Vagina (tissue), 2 donors: ENCODE results near the gene SKA1. TPM values are rescaled to one million over a fixed set of nuclear protein-coding genes. Genes with fewer than 3 reads are reported as not detected.

ENCODE experiments used
- DNase-seq, 2 donors: peaks; one replicate each; pipeline ENCODE4 v3.0.0-alpha.2; 2017; ENCODE audit errors: extremely low spot score in 2 of 2
- H3K27ac ChIP-seq: fragments of 200-600 bp; sonication (generic); one replicate; pipeline ENCODE4 v1.5.1; 2019
- H3K27me3 ChIP-seq: fragments of 200-600 bp; sonication (generic); one replicate; pipeline ENCODE4 v1.5.1; 2019
- H3K36me3 ChIP-seq, 2 donors: fragments of 200-600 bp; sonication (generic); one replicate each; pipeline ENCODE4 v1.5.1; 2017 to 2019
- H3K4me1 ChIP-seq: fragments of 200-600 bp; sonication (generic); one replicate; pipeline ENCODE4 v1.5.1; 2019
- H3K4me3 ChIP-seq, 2 donors: fragments of 200-600 bp; sonication (generic); 1 replicate in 1 of 2; 2 replicates in 1 of 2; pipeline ENCODE4 v1.5.1; 2016 to 2019
- H3K9me3 ChIP-seq: fragments of 200-600 bp; sonication (generic); one replicate; pipeline ENCODE4 v1.5.1; 2019
- POLR2A ChIP-seq, 2 donors: fragments of 450-650 bp; IDR thresholded peaks; one replicate each; pipeline ENCODE4 v1.6.1; 2017; ENCODE audit warnings: antibody characterized with exemption in 2 of 2, mild to moderate bottlenecking in 2 of 2, moderate library complexity in 2 of 2
- POLR2AphosphoS5 ChIP-seq, 2 donors: sonication (generic); formaldehyde crosslinking; IDR thresholded peaks; one replicate each; pipeline ENCODE4 v1.9.0; 2017; ENCODE audit warnings: antibody characterized with exemption in 2 of 2, mild to moderate bottlenecking in 2 of 2, low read depth in 1 of 2; ENCODE audit not compliant: insufficient read depth in 1 of 2
- intact Hi-C: fragments of 100-400 bp; cut with DNase I; formaldehyde crosslinking; loops from one replicate; pipeline ENCODE4 v1.15.1; 2023
- total RNA-seq: library from RNA; depleted of rRNA; stranded (reverse); fragments of >200 nt; gene quantifications from one replicate; pipeline ENCODE4 v1.2.3, GENCODE V29; 2016
- TF ChIP-seq, protein P1 (sequence below), 3 experiments: fragments of 450-650 bp in 2 of 3; fragments of 200-600 bp in 1 of 3; sonication (generic) in 1 of 3; IDR thresholded peaks; one replicate each; pipeline ENCODE4 v1.5.1; 2017 to 2019; ENCODE audit warnings: antibody characterized with exemption in 3 of 3, mild to moderate bottlenecking in 2 of 3, moderate library complexity in 2 of 3

The SKA1 gene
- total RNA-seq, 1 donor from 2014 or later, result 0.74 TPM

DNA sequence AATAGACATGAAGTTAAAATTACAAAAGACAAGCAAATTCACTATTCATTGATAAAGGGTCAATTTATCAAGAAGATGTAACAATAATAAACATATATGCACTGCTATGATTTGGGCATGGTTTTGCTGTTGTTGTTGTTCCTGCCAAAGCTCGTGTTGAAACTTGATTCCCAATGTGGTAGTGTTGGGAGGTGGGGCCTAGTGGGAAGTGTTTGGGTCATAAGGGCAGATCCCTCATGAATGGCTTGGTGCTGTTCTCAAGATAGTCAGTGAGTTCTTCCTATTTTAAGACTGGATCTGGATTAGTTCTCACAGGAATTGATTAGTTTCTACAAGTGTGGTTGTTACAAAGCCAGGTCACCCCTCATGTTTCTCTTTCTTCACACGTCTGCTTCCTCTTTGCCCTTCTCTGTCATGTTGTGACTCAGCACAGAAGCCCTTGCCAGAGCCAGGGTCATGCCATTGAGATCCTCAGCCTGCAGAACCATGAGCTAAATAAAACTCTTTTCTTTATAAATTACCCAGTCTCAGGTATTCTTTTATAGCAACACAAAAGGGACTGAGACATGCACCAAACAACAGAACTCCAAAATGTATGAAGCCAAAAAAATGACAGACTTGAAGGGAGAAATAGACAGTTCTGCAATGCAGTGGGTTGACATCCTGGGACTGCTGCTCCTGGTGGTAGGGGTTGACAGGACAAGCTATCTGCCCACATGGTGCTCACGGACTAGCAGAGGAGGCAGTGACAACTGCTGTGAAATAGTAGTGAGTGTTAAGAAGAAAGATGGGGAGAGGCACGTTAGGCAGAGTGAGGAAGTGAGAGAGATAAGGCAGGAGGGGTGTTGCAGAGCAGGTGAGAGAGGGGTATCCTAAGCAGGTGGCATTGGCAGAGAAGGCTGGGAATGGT, 18.6 kb upstream of the SKA1 start:
- no peaks in the 10 kb centered on the region for H3K9me3 ChIP-seq
- TF ChIP-seq, protein P1, sequence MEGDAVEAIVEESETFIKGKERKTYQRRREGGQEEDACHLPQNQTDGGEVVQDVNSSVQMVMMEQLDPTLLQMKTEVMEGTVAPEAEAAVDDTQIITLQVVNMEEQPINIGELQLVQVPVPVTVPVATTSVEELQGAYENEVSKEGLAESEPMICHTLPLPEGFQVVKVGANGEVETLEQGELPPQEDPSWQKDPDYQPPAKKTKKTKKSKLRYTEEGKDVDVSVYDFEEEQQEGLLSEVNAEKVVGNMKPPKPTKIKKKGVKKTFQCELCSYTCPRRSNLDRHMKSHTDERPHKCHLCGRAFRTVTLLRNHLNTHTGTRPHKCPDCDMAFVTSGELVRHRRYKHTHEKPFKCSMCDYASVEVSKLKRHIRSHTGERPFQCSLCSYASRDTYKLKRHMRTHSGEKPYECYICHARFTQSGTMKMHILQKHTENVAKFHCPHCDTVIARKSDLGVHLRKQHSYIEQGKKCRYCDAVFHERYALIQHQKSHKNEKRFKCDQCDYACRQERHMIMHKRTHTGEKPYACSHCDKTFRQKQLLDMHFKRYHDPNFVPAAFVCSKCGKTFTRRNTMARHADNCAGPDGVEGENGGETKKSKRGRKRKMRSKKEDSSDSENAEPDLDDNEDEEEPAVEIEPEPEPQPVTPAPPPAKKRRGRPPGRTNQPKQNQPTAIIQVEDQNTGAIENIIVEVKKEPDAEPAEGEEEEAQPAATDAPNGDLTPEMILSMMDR (IDR thresholded peaks at IDR 0.05), result no peak
- TF ChIP-seq POLR2AphosphoS5 (IDR thresholded peaks at IDR 0.05; ENCODE audit: insufficient read depth in 1 of 2, low read depth in 1 of 2) (no peak), POLR2A (IDR thresholded peaks at IDR 0.05) (no peak)
- H3K27me3 ChIP-seq, result no peaks in the 10 kb centered on the region
- no peak overlapping the region for H3K27ac ChIP-seq
- no peaks in the 10 kb centered on the region for H3K4me1 ChIP-seq
- H3K36me3 ChIP-seq, result no peaks in the 10 kb centered on the region
- intact Hi-C loops, result loop anchor here (5.0 kb wide), 1 partner anchor 306 kb away; no protein-coding TSS in a partner anchor
- no peak overlapping the region for H3K4me3 ChIP-seq
- no peak for DNase-seq

DNA sequence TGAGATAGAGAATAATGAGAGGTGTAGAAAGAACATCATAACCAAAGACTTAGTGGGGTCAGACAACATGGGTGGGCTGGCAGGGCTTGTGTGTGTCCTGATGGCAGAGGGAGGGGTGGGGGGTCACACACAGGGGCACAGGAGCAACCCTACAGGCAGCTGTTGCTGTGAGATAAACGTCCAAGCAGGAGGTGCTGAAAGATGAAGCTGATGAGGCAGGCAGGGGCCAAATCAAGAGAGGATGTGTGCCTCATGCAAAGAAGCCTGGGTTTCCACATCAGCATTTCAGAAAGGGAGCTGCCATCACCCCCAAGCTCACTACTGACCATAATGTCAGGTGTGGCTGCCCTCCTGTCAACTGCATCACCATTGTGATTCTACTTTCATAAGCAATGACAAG, 16.0 kb upstream of the SKA1 start:
- intact Hi-C loops, result loop anchor here (5.0 kb wide), 1 partner anchor 303 kb away; no protein-coding TSS in a partner anchor
- no peak overlapping the region for H3K27ac ChIP-seq
- DNase-seq, result no peak
- H3K27me3 ChIP-seq, result no peaks in the 10 kb centered on the region
- no peaks in the 10 kb centered on the region for H3K36me3 ChIP-seq
- TF ChIP-seq POLR2AphosphoS5 (IDR thresholded peaks at IDR 0.05; ENCODE audit: insufficient read depth in 1 of 2, low read depth in 1 of 2) (no peak), POLR2A (IDR thresholded peaks at IDR 0.05) (no peak)
- TF ChIP-seq, protein P1 (IDR thresholded peaks at IDR 0.05), result no peak
- H3K4me1 ChIP-seq, result no peaks in the 10 kb centered on the region
- H3K9me3 ChIP-seq, result no peaks in the 10 kb centered on the region
- H3K4me3 ChIP-seq, result no peak overlapping the region

DNA sequence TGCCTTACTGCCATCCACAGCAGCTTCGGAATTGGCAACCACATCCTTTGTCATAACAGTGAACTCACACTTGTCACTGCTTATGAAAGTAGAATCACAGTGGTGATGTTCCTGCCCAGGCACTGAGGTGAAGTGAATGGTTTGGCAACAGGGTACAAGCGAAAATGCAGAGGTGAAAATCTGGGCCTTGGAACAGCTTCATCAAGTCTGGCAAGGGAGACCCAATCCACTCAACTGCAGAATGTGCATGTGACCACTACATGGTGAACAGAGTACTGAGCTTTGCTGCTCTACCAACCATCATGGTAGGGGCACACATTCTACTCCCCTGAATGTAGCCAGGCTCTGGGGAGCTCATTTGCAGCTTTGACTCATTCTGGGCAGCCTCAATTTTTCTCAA, 15.0 kb upstream of the SKA1 start:
- H3K9me3 ChIP-seq, result no peaks in the 10 kb centered on the region
- TF ChIP-seq, protein P1 (IDR thresholded peaks at IDR 0.05), result no peak
- TF ChIP-seq POLR2A (IDR thresholded peaks at IDR 0.05) (no peak), POLR2AphosphoS5 (IDR thresholded peaks at IDR 0.05; ENCODE audit: insufficient read depth in 1 of 2, low read depth in 1 of 2) (no peak)
- H3K27me3 ChIP-seq, result no peaks in the 10 kb centered on the region
- H3K4me1 ChIP-seq, result no peaks in the 10 kb centered on the region
- intact Hi-C loops, result loop anchor here (5.0 kb wide), 1 partner anchor 302 kb away; no protein-coding TSS in a partner anchor
- no peaks in the 10 kb centered on the region for H3K36me3 ChIP-seq
- H3K27ac ChIP-seq, result no peak overlapping the region
- no peak for DNase-seq
- no peak overlapping the region for H3K4me3 ChIP-seq

DNA sequence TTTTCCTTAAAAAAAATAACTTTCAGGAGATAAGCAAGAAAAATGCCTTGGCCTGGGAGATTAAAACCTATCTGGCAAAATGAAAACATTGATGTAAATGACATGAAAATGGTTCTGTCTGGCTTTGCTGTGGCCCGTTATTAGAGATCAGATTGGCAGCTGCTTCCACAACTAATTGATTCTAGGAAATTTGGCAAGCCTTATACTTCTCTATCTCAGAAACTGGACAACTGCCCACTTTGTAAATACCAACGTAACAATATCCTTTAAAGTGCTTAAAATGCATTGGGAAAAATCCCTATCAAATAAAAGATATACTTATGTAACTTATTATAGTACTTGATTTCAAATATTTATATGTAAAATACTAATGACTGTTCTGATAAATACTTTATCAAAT, 14.2 kb upstream of the SKA1 start:
- TF ChIP-seq POLR2AphosphoS5 (IDR thresholded peaks at IDR 0.05; ENCODE audit: insufficient read depth in 1 of 2, low read depth in 1 of 2) (no peak), POLR2A (IDR thresholded peaks at IDR 0.05) (no peak)
- TF ChIP-seq, protein P1 (IDR thresholded peaks at IDR 0.05), result no peak
- Histone ChIP-seq H3K9me3 (no peaks in the 10 kb centered on the region), H3K27me3 (no peaks in the 10 kb centered on the region), H3K27ac (no peak overlapping the region), H3K4me1 (no peaks in the 10 kb centered on the region), H3K4me3 (no peak overlapping the region), H3K36me3 (no peaks in the 10 kb centered on the region)
- DNase-seq, result no peak
- intact Hi-C loops, result no loop called here

DNA sequence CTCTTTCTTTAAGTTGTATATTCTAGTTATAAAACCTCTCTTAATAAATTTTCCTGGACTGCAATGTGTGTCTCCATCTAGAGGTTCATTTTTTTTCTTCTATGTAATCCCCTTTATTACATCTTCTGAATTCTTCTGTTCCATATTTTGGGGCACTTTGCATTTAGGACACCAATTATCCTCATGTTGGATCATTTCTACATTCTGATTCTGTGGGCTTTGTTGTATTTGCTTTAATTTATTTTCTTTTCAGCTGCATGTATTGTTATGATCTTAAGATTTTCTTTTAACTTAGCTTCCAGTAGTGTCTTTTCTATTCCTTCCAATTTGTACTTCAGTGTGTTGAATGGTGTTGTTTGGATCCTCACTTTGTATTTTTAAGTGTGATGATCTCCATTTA, 5.2 kb upstream of the SKA1 start:
- DNase-seq, result no peak
- H3K36me3 ChIP-seq, result no peaks in the 10 kb centered on the region
- no peak overlapping the region for H3K27ac ChIP-seq
- H3K27me3 ChIP-seq, result no peaks in the 10 kb centered on the region
- TF ChIP-seq POLR2A (IDR thresholded peaks at IDR 0.05) (no peak), POLR2AphosphoS5 (IDR thresholded peaks at IDR 0.05; ENCODE audit: insufficient read depth in 1 of 2, low read depth in 1 of 2) (no peak)
- TF ChIP-seq, protein P1 (IDR thresholded peaks at IDR 0.05), result no peak
- H3K9me3 ChIP-seq, result no peaks in the 10 kb centered on the region
- H3K4me3 ChIP-seq, result no peak overlapping the region
- intact Hi-C loops, result no loop called here
- no peaks in the 10 kb centered on the region for H3K4me1 ChIP-seq
